GM20000 (cell line): Measurements from ENCODE around the gene HFE.

Experiments
- DNase-seq: peaks from one replicate; pipeline ENCODE4 v3.0.0; 2012; ENCODE audit warnings: low spot score
- TF ChIP-seq, protein P1 (sequence below): IDR thresholded peaks from 2 replicates; pipeline ENCODE4 v1.5.1; 2012; ENCODE audit warnings: mild to moderate bottlenecking, control low read depth; ENCODE audit errors: extremely low read depth, missing control alignments

HFE gene

GRCh38 chr6:26133730-26134129 lies 46.5 kb downstream of the HFE start:
- DNase-seq, result no peak
- TF ChIP-seq, protein P1, sequence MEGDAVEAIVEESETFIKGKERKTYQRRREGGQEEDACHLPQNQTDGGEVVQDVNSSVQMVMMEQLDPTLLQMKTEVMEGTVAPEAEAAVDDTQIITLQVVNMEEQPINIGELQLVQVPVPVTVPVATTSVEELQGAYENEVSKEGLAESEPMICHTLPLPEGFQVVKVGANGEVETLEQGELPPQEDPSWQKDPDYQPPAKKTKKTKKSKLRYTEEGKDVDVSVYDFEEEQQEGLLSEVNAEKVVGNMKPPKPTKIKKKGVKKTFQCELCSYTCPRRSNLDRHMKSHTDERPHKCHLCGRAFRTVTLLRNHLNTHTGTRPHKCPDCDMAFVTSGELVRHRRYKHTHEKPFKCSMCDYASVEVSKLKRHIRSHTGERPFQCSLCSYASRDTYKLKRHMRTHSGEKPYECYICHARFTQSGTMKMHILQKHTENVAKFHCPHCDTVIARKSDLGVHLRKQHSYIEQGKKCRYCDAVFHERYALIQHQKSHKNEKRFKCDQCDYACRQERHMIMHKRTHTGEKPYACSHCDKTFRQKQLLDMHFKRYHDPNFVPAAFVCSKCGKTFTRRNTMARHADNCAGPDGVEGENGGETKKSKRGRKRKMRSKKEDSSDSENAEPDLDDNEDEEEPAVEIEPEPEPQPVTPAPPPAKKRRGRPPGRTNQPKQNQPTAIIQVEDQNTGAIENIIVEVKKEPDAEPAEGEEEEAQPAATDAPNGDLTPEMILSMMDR, result no peak

DNA sequence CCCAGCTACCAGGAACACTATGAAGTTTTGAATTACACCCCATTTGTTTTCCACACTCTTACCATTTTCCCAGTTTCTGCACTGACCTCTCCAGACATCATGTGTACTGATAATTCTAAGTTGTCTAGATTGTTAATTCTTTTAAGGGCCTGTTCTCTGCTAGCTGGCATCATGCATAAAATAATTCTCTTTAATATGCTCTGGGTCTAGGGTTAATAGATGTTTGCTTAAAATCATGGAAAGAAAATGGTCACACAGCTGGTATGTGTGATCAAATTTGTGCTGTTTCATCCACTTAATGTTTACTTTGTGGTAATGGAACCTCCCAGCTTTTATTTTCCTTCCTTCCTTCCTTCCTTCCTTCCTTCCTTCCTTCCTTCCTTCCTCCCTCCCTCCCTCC lies 49.1 kb downstream of the HFE start:
- TF ChIP-seq, protein P1, result no peak
- no peak for DNase-seq

GRCh38 chr6:26140254-26140966 lies 53.2 kb downstream of the HFE start:
- no peak for DNase-seq
- TF ChIP-seq, protein P1, result no peak

- no peak for DNase-seq
- TF ChIP-seq, protein P1, result no peak
Observed at GRCh38 chr6:26140967-26141294, 53.7 kb downstream of the HFE start.

DNA sequence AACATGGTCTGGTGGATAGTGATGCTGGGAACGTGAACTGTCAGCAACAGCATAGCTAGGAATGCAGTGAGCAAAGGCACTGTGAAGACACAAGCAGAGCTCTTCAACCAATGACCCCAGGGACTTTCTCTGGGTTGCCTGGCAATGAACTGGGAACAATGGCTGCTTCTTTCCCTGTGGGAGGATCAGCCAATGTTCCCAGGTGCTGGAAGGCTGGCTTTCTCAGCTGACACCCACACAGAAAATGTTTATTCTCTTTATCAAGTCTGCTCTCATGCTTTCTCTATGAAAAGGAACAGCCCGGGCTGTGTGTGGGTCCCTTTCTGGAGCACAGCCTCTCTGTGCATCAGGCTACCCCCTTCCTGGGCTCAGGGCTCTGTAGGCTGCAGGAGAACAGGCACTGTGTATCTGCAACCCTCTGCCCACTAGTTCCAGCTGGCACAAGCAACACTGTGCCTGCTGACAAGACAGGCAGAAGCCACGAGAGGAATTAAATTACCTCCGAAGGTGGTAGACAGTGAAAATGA lies 54.2 kb downstream of the HFE start:
- DNase-seq, result no peak
- TF ChIP-seq, protein P1, result no peak

- no peak for DNase-seq
- TF ChIP-seq, protein P1, result no peak
Observed at GRCh38 chr6:26142026-26142425, 54.8 kb downstream of the HFE start.
